GM20431 (cell line): ENCODE data around the gene NACC2.
"Not testable (repeated sequence)": the region's sequence is repeated elsewhere in the genome, so short reads cannot be mapped to it uniquely, and the experiment has no call there.

Source experiments
- in situ Hi-C: fragments of 300-500 bp; cut with MseI, MboI; formaldehyde crosslinking; loops from one replicate; pipeline ENCODE4 v1.15.0; 2020; ENCODE audit warnings: low sequenced_read_pairs; ENCODE audit not compliant: unreplicated experiment

Gene NACC2

GRCh38 chr9:136050266-136050700 lies 44.8 kb downstream of the NACC2 start:
- in situ Hi-C loops = no loop called here

- in situ Hi-C loops = no loop called here
Observed at GRCh38 chr9:136049491-136050265, 45.4 kb downstream of the NACC2 start.

- in situ Hi-C loops = no loop called here
Observed at GRCh38 chr9:136048560-136049411, 46.3 kb downstream of the NACC2 start.

- in situ Hi-C loops = no loop called here
Observed at GRCh38 chr9:136047775-136048559, 47.1 kb downstream of the NACC2 start.

GRCh38 chr9:136047076-136047774 lies 47.9 kb downstream of the NACC2 start:
- in situ Hi-C loops = no loop called here

- in situ Hi-C loops = no loop called here
Observed at GRCh38 chr9:136046554-136046920, 48.6 kb downstream of the NACC2 start.

GRCh38 chr9:136045595-136046553 lies 49.2 kb downstream of the NACC2 start:
- in situ Hi-C loops = no loop called here

GRCh38 chr9:136044971-136045594 lies 50.0 kb downstream of the NACC2 start:
- in situ Hi-C loops = no loop called here

GRCh38 chr9:136044207-136044970 lies 50.7 kb downstream of the NACC2 start:
- in situ Hi-C loops = no loop called here

- in situ Hi-C loops = no loop called here
Observed at GRCh38 chr9:136043441-136043991, 51.6 kb downstream of the NACC2 start.

- in situ Hi-C loops = no loop called here
Observed at GRCh38 chr9:136042541-136042940, 52.5 kb downstream of the NACC2 start.

GRCh38 chr9:136040848-136041247 lies 54.2 kb downstream of the NACC2 start:
- in situ Hi-C loops = not testable (repeated sequence)

- in situ Hi-C loops = no loop called here
Observed at GRCh38 chr9:136039488-136039887, 55.6 kb downstream of the NACC2 start.

- in situ Hi-C loops = no loop called here
Observed at GRCh38 chr9:136036848-136037247, 58.2 kb downstream of the NACC2 start.

GRCh38 chr9:136036050-136036449 lies 59.0 kb downstream of the NACC2 start:
- in situ Hi-C loops = no loop called here

- in situ Hi-C loops = no loop called here
Observed at GRCh38 chr9:136031741-136032730, 63.1 kb downstream of the NACC2 start.
